GM23338 (cell line): Measurements from ENCODE around the gene GNA15.
"Not testable (repeated sequence)": the region's sequence is repeated elsewhere in the genome, so short reads cannot be mapped to it uniquely, and the experiment has no call there.

Experiments used
- EZH2 ChIP-seq: fragments of 200-600 bp; sonication (generic); IDR thresholded peaks from one replicate; pipeline ENCODE4 v1.8.0; 2017; ENCODE audit warnings: antibody characterized with exemption, mild to moderate bottlenecking, low read depth; ENCODE audit not compliant: unreplicated experiment
- EZH2phosphoT487 ChIP-seq: fragments of 200-600 bp; sonication (generic); IDR thresholded peaks from one replicate; pipeline ENCODE4 v1.8.1; 2018; ENCODE audit warnings: antibody characterized with exemption; ENCODE audit not compliant: unreplicated experiment
- POLR2AphosphoS5 ChIP-seq: IDR thresholded peaks from 2 replicates; pipeline ENCODE4 v1.6.1; 2016; ENCODE audit warnings: antibody characterized with exemption, low read depth
- TF ChIP-seq, protein P1 (sequence below), 2 experiments: fragments of 200-600 bp in 1 of 2; sonication (generic) in 1 of 2; conservative IDR thresholded peaks; 2 replicates each; pipeline versions ENCODE4 v1.5.1 to v1.6.1; 2016 to 2017; ENCODE audit warnings: antibody characterized with exemption in 2 of 2, low read depth in 2 of 2, mild to moderate bottlenecking in 2 of 2, moderate library complexity in 1 of 2
- TF ChIP-seq, protein P2 (sequence below): IDR thresholded peaks from one replicate; pipeline ENCODE4 v1.6.1; 2018; ENCODE audit warnings: antibody characterized with exemption; ENCODE audit not compliant: unreplicated experiment

DNA sequence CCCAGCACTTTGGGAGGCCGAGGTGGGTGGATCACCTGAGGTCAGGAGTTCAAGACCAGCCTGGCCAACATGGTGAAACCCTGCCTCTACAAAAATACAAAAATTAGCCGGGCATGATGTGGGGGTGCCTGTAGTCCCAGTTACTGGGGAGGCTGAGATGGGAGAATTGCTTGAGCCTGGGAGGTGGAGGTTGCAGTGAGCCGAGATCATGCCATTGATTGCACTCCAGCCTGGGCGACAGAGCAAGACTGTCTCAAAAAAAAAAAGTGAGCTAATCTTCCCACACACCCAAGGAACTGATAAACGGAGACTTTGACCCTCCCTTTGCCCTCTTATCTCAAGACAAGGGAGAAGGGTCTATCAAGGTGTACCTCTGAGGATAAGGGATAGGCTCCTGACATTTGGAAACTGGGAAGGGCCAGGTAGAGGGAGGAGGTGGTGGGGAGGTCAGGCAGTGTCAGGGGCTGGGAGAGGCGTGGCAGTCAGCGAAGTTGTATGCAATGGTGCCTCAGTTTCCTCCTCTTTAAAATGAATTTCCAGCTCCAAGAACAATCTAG lies 46.5 kb upstream of the GNA15 start:
- TF ChIP-seq, protein P1, sequence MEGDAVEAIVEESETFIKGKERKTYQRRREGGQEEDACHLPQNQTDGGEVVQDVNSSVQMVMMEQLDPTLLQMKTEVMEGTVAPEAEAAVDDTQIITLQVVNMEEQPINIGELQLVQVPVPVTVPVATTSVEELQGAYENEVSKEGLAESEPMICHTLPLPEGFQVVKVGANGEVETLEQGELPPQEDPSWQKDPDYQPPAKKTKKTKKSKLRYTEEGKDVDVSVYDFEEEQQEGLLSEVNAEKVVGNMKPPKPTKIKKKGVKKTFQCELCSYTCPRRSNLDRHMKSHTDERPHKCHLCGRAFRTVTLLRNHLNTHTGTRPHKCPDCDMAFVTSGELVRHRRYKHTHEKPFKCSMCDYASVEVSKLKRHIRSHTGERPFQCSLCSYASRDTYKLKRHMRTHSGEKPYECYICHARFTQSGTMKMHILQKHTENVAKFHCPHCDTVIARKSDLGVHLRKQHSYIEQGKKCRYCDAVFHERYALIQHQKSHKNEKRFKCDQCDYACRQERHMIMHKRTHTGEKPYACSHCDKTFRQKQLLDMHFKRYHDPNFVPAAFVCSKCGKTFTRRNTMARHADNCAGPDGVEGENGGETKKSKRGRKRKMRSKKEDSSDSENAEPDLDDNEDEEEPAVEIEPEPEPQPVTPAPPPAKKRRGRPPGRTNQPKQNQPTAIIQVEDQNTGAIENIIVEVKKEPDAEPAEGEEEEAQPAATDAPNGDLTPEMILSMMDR (conservative IDR thresholded peaks at IDR 0.05; ENCODE audit: low read depth in 2 of 2): not testable (repeated sequence)
- not testable (repeated sequence) for TF ChIP-seq EZH2, POLR2AphosphoS5, EZH2phosphoT487
- TF ChIP-seq, protein P2, sequence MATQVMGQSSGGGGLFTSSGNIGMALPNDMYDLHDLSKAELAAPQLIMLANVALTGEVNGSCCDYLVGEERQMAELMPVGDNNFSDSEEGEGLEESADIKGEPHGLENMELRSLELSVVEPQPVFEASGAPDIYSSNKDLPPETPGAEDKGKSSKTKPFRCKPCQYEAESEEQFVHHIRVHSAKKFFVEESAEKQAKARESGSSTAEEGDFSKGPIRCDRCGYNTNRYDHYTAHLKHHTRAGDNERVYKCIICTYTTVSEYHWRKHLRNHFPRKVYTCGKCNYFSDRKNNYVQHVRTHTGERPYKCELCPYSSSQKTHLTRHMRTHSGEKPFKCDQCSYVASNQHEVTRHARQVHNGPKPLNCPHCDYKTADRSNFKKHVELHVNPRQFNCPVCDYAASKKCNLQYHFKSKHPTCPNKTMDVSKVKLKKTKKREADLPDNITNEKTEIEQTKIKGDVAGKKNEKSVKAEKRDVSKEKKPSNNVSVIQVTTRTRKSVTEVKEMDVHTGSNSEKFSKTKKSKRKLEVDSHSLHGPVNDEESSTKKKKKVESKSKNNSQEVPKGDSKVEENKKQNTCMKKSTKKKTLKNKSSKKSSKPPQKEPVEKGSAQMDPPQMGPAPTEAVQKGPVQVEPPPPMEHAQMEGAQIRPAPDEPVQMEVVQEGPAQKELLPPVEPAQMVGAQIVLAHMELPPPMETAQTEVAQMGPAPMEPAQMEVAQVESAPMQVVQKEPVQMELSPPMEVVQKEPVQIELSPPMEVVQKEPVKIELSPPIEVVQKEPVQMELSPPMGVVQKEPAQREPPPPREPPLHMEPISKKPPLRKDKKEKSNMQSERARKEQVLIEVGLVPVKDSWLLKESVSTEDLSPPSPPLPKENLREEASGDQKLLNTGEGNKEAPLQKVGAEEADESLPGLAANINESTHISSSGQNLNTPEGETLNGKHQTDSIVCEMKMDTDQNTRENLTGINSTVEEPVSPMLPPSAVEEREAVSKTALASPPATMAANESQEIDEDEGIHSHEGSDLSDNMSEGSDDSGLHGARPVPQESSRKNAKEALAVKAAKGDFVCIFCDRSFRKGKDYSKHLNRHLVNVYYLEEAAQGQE: not testable (repeated sequence)
